Measurements from ENCODE around the gene CHGA.

The CHGA gene

GRCh38 chr14:92971601-92972180 lies 48.7 kb downstream of the CHGA start:
- Histone ChIP-seq H3K36me3 (ENCODE audit: control insufficient read depth, insufficient read depth, low read length) (peaks cover 4% of the 10 kb centered on the region), H3K4me3 (ENCODE audit: low read depth, low read length) (no peak overlapping the region), H3K9ac (ENCODE audit: low read depth, low read length) (no peak overlapping the region), H3K9me3 (ENCODE audit: control insufficient read depth, insufficient read depth, low read length) (no peaks in the 10 kb centered on the region), H3K4me1 (ENCODE audit: control insufficient read depth, insufficient read depth, low read length) (peaks cover 3% of the 10 kb centered on the region), H3K27me3 (ENCODE audit: control insufficient read depth, insufficient read depth, low read length) (no peaks in the 10 kb centered on the region)

GRCh38 chr14:92973261-92973797 lies 50.4 kb downstream of the CHGA start:
- no peak overlapping the region for H3K4me3 ChIP-seq (ENCODE audit: low read depth, low read length)
- H3K36me3 ChIP-seq (ENCODE audit: control insufficient read depth, insufficient read depth, low read length): peaks cover 10% of the 10 kb centered on the region
- H3K9ac ChIP-seq (ENCODE audit: low read depth, low read length): no peak overlapping the region
- H3K27me3 ChIP-seq (ENCODE audit: control insufficient read depth, insufficient read depth, low read length): no peaks in the 10 kb centered on the region
- H3K4me1 ChIP-seq (ENCODE audit: control insufficient read depth, insufficient read depth, low read length): peaks cover 3% of the 10 kb centered on the region
- H3K9me3 ChIP-seq (ENCODE audit: control insufficient read depth, insufficient read depth, low read length): peaks cover 1% of the 10 kb centered on the region

GRCh38 chr14:92973798-92974372 lies 50.9 kb downstream of the CHGA start:
- Histone ChIP-seq H3K36me3 (ENCODE audit: control insufficient read depth, insufficient read depth, low read length) (peaks cover 13% of the 10 kb centered on the region), H3K4me3 (ENCODE audit: low read depth, low read length) (no peak overlapping the region), H3K4me1 (ENCODE audit: control insufficient read depth, insufficient read depth, low read length) (peaks cover 3% of the 10 kb centered on the region), H3K9me3 (ENCODE audit: control insufficient read depth, insufficient read depth, low read length) (peaks cover 7% of the 10 kb centered on the region), H3K9ac (ENCODE audit: low read depth, low read length) (no peak overlapping the region), H3K27me3 (ENCODE audit: control insufficient read depth, insufficient read depth, low read length) (no peaks in the 10 kb centered on the region)

DNA sequence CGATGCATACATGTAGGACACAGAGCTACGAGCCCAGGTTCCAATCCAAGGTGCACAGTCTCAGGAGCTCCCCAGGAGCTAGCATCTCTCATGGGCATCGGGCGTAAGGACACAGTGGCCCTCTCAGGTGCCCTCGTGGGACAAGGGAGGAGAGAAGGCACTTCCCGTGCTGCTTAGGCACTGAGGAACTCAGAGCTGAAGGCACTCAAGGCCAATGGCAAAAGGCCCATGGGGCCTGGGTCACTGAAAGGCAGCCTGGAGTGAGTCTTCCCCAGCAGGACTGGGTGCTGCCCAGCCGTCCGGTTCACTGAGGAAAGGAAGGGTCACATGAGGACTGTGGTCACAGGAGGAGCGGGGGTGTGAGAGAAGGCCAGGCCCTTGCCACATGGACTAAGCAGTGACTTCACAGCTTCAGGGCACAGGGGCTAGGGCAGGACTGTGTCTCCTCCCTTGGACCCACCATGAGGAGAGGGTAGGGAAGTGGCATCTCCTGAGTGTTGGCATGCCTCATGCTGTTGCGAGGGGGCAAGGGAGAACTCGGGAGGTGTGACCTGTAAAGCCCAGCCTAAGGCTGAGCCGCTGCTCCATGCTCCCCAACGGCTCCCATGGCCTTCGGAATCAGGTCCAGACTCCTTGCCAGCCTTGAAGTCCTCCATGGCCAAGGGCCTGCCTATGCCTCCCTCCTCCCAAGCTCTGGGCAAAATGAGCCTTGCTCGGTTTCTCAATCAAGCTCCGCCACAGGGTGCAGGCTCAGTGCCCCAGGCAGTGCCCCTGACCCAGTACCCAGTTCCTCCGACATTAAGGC lies 51.8 kb downstream of the CHGA start:
- H3K36me3 ChIP-seq (ENCODE audit: control insufficient read depth, insufficient read depth, low read length): peaks cover 13% of the 10 kb centered on the region
- no peaks in the 10 kb centered on the region for H3K27me3 ChIP-seq (ENCODE audit: control insufficient read depth, insufficient read depth, low read length)
- H3K4me1 ChIP-seq (ENCODE audit: control insufficient read depth, insufficient read depth, low read length): peaks cover 3% of the 10 kb centered on the region
- peaks cover 15% of the 10 kb centered on the region for H3K9me3 ChIP-seq (ENCODE audit: control insufficient read depth, insufficient read depth, low read length)
- H3K9ac ChIP-seq (ENCODE audit: low read depth, low read length): no peak overlapping the region
- H3K4me3 ChIP-seq (ENCODE audit: low read depth, low read length): no peak overlapping the region

DNA sequence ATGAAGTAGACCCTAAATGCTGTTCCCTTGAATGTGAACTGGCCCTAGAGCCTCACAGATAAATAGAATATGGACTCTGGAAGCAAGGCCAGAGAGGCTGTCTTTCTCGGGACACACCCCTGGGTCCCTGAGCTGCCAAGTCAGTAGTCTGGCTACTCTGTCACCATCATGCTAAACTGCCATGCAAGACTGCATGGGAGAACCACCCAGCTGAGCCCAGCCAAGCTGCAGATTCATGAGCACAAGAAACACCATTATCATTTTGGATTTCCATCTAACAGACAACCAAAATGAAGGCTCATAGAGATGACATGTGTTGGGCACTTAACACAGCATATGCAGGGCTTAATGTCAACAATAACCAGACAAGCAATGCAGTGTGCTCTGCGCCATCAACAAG lies 53.3 kb downstream of the CHGA start:
- Histone ChIP-seq H3K4me3 (ENCODE audit: low read depth, low read length) (no peak overlapping the region), H3K9ac (ENCODE audit: low read depth, low read length) (no peak overlapping the region), H3K36me3 (ENCODE audit: control insufficient read depth, insufficient read depth, low read length) (peaks cover 20% of the 10 kb centered on the region), H3K4me1 (ENCODE audit: control insufficient read depth, insufficient read depth, low read length) (peaks cover 3% of the 10 kb centered on the region), H3K9me3 (ENCODE audit: control insufficient read depth, insufficient read depth, low read length) (peaks cover 18% of the 10 kb centered on the region), H3K27me3 (ENCODE audit: control insufficient read depth, insufficient read depth, low read length) (no peaks in the 10 kb centered on the region)

DNA sequence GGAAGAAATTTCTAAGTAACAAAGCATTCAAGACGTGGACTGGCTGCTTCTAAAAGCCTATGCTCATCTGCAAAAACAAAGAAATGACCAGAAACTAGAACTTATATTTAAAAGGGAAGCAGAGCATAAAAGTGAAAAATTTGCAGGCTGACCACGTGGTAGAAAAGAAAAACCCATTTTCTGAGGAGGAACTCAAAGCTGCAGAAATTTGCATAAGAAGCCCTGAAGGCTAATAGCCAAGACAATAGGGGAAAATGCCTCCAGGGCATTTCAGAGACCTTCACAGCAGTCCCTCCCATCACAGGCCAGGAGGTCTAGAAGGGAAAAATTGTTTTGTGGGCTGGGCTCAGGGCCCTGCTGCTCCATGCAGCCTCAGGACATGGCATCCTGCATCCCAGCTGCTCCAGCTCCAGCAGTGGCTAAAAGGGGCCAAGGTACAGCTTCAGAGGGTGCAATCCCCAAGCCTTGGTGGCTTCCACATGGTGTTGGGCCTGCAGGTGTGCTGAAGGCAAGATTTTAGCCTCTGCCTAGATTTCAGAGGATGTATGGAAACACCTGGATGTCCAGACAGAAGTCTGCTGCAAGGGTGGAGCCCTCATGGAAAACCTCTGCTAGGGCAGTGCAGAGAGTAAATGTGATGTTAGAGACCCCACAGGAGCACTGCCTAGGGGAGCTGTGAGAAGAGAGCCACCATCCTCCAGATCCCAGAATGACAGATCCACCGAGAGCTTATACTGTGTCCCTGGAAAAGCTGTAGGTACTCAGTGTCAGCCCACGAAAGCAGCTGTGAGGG lies 55.5 kb downstream of the CHGA start:
- Histone ChIP-seq H3K9me3 (ENCODE audit: control insufficient read depth, insufficient read depth, low read length) (peaks cover 18% of the 10 kb centered on the region), H3K36me3 (ENCODE audit: control insufficient read depth, insufficient read depth, low read length) (peaks cover 25% of the 10 kb centered on the region), H3K27me3 (ENCODE audit: control insufficient read depth, insufficient read depth, low read length) (no peaks in the 10 kb centered on the region)

GRCh38 chr14:92980866-92981265 lies 57.9 kb downstream of the CHGA start:
- H3K36me3 ChIP-seq (ENCODE audit: control insufficient read depth, insufficient read depth, low read length): peaks cover 25% of the 10 kb centered on the region
- H3K9me3 ChIP-seq (ENCODE audit: control insufficient read depth, insufficient read depth, low read length): peaks cover 18% of the 10 kb centered on the region
- H3K9ac ChIP-seq (ENCODE audit: low read depth, low read length): no peak overlapping the region
- no peak overlapping the region for H3K4me3 ChIP-seq (ENCODE audit: low read depth, low read length)
- H3K27me3 ChIP-seq (ENCODE audit: control insufficient read depth, insufficient read depth, low read length): no peaks in the 10 kb centered on the region
- no peaks in the 10 kb centered on the region for H3K4me1 ChIP-seq (ENCODE audit: control insufficient read depth, insufficient read depth, low read length)

More for the DNA sequence above, 55.5 kb downstream of the CHGA start:
- Histone ChIP-seq H3K9ac (ENCODE audit: low read depth, low read length) (no peak overlapping the region), H3K4me1 (ENCODE audit: control insufficient read depth, insufficient read depth, low read length) (no peaks in the 10 kb centered on the region), H3K4me3 (ENCODE audit: low read depth, low read length) (no peak overlapping the region)

GRCh38 chr14:92981726-92982125 lies 58.8 kb downstream of the CHGA start:
- Histone ChIP-seq H3K9me3 (ENCODE audit: control insufficient read depth, insufficient read depth, low read length) (peaks cover 18% of the 10 kb centered on the region), H3K4me3 (ENCODE audit: low read depth, low read length) (no peak overlapping the region), H3K36me3 (ENCODE audit: control insufficient read depth, insufficient read depth, low read length) (peaks cover 21% of the 10 kb centered on the region), H3K4me1 (ENCODE audit: control insufficient read depth, insufficient read depth, low read length) (no peaks in the 10 kb centered on the region), H3K9ac (ENCODE audit: low read depth, low read length) (no peak overlapping the region), H3K27me3 (ENCODE audit: control insufficient read depth, insufficient read depth, low read length) (no peaks in the 10 kb centered on the region)

- Histone ChIP-seq H3K9ac (ENCODE audit: low read depth, low read length) (no peak overlapping the region), H3K36me3 (ENCODE audit: control insufficient read depth, insufficient read depth, low read length) (peaks cover 15% of the 10 kb centered on the region), H3K9me3 (ENCODE audit: control insufficient read depth, insufficient read depth, low read length) (peaks cover 18% of the 10 kb centered on the region), H3K27me3 (ENCODE audit: control insufficient read depth, insufficient read depth, low read length) (no peaks in the 10 kb centered on the region), H3K4me1 (ENCODE audit: control insufficient read depth, insufficient read depth, low read length) (no peaks in the 10 kb centered on the region), H3K4me3 (ENCODE audit: low read depth, low read length) (no peak overlapping the region)
Measured at GRCh38 chr14:92982956-92983355, 60.0 kb downstream of the CHGA start.

DNA sequence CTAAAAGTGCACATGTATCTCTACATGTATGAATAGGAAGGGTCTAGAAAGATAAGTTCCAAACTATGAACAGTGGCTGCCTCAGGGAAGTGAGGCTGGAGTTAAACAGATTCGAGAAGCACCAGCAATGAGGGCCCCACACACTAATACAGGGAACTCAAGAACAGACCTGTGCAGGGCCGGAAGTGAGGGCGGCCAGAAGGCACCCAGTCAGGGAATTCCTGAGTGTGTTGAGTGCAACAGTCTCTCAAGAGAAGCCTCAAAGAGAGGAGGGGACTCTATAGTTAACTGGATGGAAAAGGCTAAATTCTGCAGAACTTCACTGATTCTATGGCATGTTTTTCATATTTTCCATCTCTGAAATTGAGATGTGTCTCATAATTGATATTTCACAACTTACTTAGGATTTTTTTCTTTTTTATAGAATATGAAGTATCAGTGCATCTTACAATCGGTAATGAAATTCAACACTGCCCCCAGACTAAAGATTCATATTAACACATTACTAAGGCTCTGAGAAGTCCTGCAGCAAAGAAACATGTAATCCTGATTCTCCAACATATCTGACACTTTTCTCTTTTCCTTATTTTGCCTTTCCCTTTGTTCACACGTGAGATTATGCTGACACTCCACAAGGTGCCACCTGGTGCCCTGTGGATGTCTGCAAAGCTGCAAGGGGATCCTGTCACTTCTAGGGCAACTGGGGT lies 61.3 kb downstream of the CHGA start:
- Histone ChIP-seq H3K9me3 (ENCODE audit: control insufficient read depth, insufficient read depth, low read length) (peaks cover 8% of the 10 kb centered on the region), H3K4me1 (ENCODE audit: control insufficient read depth, insufficient read depth, low read length) (no peaks in the 10 kb centered on the region), H3K36me3 (ENCODE audit: control insufficient read depth, insufficient read depth, low read length) (peaks cover 15% of the 10 kb centered on the region), H3K9ac (ENCODE audit: low read depth, low read length) (no peak overlapping the region), H3K27me3 (ENCODE audit: control insufficient read depth, insufficient read depth, low read length) (no peaks in the 10 kb centered on the region), H3K4me3 (ENCODE audit: low read depth, low read length) (no peak overlapping the region)

Measured in iPS-15b (cell line).